ENCODE data around the gene ME3. TPM values are rescaled to one million over a fixed set of nuclear protein-coding genes. Genes with fewer than 3 reads are reported as not detected.

The ME3 gene
- polyA plus RNA-seq, 1 experiment, result 7.1 TPM

- ChIA-PET CTCF (interaction anchor here (2.8 kb wide), 1 partner anchor 36 kb away, joined by 13 read pairs; no protein-coding TSS in a partner anchor), POLR2A (no interaction called here)
- Histone ChIP-seq H3K27ac (ENCODE audit: low read depth, low read length) (no peak overlapping the region), H3K4me3 (ENCODE audit: low read depth, low read length) (no peak overlapping the region), H3K27me3 (ENCODE audit: control insufficient read depth, insufficient read depth, low read length) (no peaks in the 10 kb centered on the region), H3K9me3 (ENCODE audit: control insufficient read depth, insufficient read depth, low read length) (no peaks in the 10 kb centered on the region)
- no peak for DNase-seq (ENCODE audit: low read depth, low spot score)
- TF ChIP-seq CTCF (IDR thresholded peaks at IDR 0.05; ENCODE audit: low read depth, low read length), result no peak
Measured at GRCh38 chr11:86644291-86644690, 28.1 kb downstream of the ME3 start.

DNA sequence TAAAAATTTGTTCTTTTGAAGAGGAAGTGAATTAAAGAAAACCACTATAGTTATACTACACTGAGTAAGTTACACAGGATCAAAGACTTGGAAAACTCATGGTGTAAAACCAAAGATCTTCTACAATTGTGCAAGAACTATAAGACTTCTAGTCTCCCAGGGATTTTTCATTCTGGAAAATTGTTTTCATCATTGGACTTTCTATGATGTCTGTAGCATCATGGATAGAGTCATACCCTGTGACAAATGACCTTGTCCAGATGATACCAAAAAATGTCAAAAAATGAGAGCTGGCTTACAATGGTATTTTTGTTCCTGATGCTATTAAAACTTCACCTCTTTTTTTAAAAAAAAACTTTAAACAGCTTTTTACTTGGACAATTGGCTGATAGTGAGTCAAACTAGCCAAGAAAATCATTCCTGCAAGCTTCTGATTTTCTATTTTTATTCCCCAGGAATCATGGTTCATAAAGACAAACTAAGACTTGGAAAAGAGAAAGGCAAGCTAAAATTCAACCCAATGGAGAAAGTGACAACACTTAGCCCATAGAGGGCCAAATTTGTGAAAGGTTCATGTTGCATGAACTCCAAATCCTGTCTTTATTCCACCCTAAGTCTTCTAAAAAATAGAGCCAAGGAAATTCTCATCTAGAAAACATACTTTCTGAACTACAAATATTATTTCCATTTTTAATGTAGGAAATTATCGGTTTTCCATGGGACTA, 30.7 kb downstream of the ME3 start:
- no peak for DNase-seq (ENCODE audit: low read depth, low spot score)
- TF ChIP-seq CTCF (IDR thresholded peaks at IDR 0.05; ENCODE audit: low read depth, low read length), result no peak
- POLR2A ChIA-PET, result no interaction called here
- H3K27ac ChIP-seq (ENCODE audit: low read depth, low read length), result no peak overlapping the region
- H3K9me3 ChIP-seq (ENCODE audit: control insufficient read depth, insufficient read depth, low read length), result no peaks in the 10 kb centered on the region
- CTCF ChIA-PET, result interaction anchor here (0.8 kb wide), 1 partner anchor 34 kb away, joined by 3 read pairs; no protein-coding TSS in a partner anchor
- H3K27me3 ChIP-seq (ENCODE audit: control insufficient read depth, insufficient read depth, low read length), result no peaks in the 10 kb centered on the region
- no peak overlapping the region for H3K4me3 ChIP-seq (ENCODE audit: low read depth, low read length)

- no peak overlapping the region for H3K4me3 ChIP-seq (ENCODE audit: low read depth, low read length)
- no peak for DNase-seq (ENCODE audit: low read depth, low spot score)
- POLR2A ChIA-PET, result no interaction called here
- no peaks in the 10 kb centered on the region for H3K9me3 ChIP-seq (ENCODE audit: control insufficient read depth, insufficient read depth, low read length)
- H3K27ac ChIP-seq (ENCODE audit: low read depth, low read length), result no peak overlapping the region
- no peak for TF ChIP-seq CTCF (IDR thresholded peaks at IDR 0.05; ENCODE audit: low read depth, low read length)
- CTCF ChIA-PET, result interaction anchor here (1.0 to 3.7 kb wide), 2 partner anchors 31 to 281 kb away, joined by 3 to 24 read pairs; no protein-coding TSS in a partner anchor
- no peaks in the 10 kb centered on the region for H3K27me3 ChIP-seq (ENCODE audit: control insufficient read depth, insufficient read depth, low read length)
Measured at GRCh38 chr11:86639137-86639536, 33.3 kb downstream of the ME3 start.

GRCh38 chr11:86638673-86639072, 33.7 kb downstream of the ME3 start:
- POLR2A ChIA-PET, result no interaction called here
- no peak for TF ChIP-seq CTCF (IDR thresholded peaks at IDR 0.05; ENCODE audit: low read depth, low read length)
- Histone ChIP-seq H3K4me3 (ENCODE audit: low read depth, low read length) (no peak overlapping the region), H3K9me3 (ENCODE audit: control insufficient read depth, insufficient read depth, low read length) (no peaks in the 10 kb centered on the region), H3K27me3 (ENCODE audit: control insufficient read depth, insufficient read depth, low read length) (no peaks in the 10 kb centered on the region), H3K27ac (ENCODE audit: low read depth, low read length) (no peak overlapping the region)
- DNase-seq (ENCODE audit: low read depth, low spot score), result no peak
- CTCF ChIA-PET, result interaction anchor here (1.0 to 3.7 kb wide), 2 partner anchors 31 to 282 kb away, joined by 3 to 24 read pairs; no protein-coding TSS in a partner anchor

GRCh38 chr11:86637988-86638387, 34.4 kb downstream of the ME3 start:
- H3K27ac ChIP-seq (ENCODE audit: low read depth, low read length), result no peak overlapping the region
- no peak for DNase-seq (ENCODE audit: low read depth, low spot score)
- TF ChIP-seq CTCF (IDR thresholded peaks at IDR 0.05; ENCODE audit: low read depth, low read length), result no peak
- H3K4me3 ChIP-seq (ENCODE audit: low read depth, low read length), result no peak overlapping the region
- ChIA-PET POLR2A (no interaction called here), CTCF (interaction anchor here (1.0 to 3.7 kb wide), 2 partner anchors 30 to 282 kb away, joined by 3 to 24 read pairs; no protein-coding TSS in a partner anchor)
- no peaks in the 10 kb centered on the region for H3K9me3 ChIP-seq (ENCODE audit: control insufficient read depth, insufficient read depth, low read length)
- H3K27me3 ChIP-seq (ENCODE audit: control insufficient read depth, insufficient read depth, low read length), result no peaks in the 10 kb centered on the region
